GM21737 (cell line): ENCODE results near the gene CHST8.
"Not testable (repeated sequence)": the region's sequence is repeated elsewhere in the genome, so short reads cannot be mapped to it uniquely, and the experiment has no call there.

Experiments used
- ATAC-seq: cut with Tn5 transposase; IDR thresholded peaks from one replicate; pipeline ENCODE4 v1.9.1; 2021; ENCODE audit warnings: mild to moderate bottlenecking, moderate library complexity; ENCODE audit not compliant: unreplicated experiment

Gene CHST8

DNA sequence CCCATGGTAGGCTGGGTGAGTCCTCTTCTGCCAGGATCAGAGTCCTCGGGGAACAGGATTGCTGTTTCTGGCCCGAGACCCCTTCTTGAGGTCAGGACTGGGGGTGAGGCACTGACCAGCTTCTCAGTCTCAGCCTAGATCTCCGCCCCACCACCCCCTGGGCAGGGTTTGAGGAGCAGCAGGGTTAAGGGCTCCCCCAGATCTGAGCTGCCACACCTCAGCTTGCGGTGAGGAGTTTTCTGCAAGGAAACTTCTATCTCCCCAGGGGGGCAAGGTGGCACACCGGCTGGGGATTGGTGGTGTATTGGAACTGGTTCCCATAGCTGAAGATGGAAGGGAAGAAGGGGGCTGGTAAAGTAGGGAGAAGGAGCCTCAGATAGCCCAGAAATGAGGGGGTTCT, 19.5 kb downstream of the CHST8 start:
- no peak for ATAC-seq

DNA sequence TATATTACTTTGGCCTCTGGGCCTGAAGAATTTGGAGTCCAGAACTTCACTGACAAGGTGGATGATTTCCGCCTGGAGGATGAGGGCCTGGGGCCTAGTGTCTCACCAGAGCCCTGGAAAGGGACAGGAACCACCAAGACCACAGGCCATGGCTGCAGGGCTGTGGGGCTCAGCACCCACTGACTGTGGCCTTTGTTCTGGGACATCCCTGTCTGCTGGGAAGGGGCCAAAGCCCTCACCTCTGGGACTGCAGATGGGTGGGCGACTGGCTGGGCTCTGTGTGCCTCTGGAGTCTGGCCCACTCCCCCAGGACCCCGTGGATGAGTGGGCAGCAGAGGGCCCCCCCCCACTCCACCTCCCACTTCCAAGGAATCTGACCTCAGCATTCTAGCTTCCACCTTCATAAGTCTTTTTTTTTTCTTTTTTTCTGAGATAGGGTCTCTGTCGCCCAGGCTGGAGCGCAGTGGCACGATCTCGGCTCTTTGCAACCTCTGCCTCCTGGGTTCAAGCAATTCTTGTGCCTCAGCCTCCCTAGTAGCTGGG, 20.3 kb downstream of the CHST8 start:
- ATAC-seq: no peak

DNA sequence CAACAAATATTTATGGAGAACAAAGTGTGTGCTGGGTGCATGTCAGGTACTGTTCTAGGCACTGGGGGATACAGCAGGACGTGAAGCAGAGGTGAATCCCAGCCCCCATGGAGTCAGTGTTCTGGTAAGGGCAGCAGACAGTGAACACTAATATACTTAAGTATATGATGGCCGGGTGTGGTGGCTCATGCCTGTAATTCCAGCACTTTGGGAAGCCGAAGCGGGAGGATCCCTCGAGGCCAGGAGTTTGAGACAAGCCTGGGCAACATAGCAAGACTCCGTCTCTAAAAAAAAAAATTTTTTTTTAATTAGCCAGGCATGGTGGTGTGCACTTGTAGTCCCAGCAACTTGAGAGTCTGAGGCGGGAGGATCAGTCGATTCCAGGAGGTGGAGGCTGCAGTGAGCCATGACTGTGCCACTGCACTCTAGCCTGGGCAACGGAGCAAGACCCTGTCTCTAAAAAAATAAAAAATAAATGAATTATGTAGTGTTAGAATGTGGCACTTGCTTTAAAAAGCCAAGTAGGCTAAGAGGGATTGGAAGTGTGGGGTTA, 22.6 kb downstream of the CHST8 start:
- no peak for ATAC-seq

GRCh38 chr19:33646306-33646705, 24.6 kb downstream of the CHST8 start:
- no peak for ATAC-seq

GRCh38 chr19:33647146-33647545, 25.4 kb downstream of the CHST8 start:
- no peak for ATAC-seq

DNA sequence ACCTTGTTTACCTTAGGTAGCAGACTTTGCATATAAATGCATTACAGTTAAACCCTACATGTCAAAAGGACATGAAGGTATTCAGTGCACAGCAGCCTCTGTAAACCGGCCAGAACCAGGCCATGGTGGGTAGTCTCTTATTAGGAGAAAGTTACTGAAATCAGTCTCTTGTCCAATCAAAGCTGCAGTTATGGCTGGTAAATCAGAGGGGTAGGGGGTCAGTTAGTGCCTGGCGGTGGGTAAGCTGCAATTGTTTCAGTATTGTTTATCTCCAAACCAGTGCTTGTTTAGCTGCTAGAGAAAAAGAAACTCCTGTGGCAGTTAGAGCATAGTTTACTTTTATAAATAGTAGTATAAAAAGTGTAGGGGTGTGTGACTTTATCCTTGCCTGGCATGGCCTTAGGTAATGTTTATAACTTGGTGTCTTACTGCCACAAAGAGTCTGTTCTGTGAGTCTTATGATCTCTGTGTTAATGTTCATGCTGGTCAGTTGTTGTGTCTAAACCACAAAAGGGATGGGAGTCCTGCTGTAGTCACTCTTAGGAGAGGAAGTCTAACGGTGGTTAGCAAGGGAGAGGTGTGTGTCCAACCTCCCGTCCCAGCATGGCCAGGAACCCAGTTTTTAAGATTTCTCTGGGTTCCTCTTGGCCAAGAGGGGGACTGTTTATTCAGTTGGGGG, 28.0 kb downstream of the CHST8 start:
- ATAC-seq: no peak

DNA sequence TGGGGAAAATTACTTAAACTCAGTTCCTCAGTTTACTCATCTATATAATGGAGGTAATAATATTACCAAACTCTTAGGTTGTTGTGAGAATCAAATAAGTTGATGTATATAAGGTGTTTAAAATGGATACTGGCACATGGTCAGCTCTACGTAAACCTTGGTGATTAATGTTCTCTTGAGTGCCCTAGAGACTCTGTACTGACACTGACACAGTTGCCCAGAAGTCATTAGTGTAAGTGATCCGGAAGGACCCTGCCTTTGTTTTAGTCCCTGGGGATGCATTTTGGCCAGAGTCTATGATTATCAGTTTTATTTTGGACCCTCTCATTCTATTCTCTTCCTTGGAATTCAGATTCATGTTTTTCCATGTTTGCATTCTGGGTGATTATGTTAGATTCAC, 31.9 kb downstream of the CHST8 start:
- no peak for ATAC-seq

GRCh38 chr19:33654840-33655508, 33.2 kb downstream of the CHST8 start:
- ATAC-seq: no peak

DNA sequence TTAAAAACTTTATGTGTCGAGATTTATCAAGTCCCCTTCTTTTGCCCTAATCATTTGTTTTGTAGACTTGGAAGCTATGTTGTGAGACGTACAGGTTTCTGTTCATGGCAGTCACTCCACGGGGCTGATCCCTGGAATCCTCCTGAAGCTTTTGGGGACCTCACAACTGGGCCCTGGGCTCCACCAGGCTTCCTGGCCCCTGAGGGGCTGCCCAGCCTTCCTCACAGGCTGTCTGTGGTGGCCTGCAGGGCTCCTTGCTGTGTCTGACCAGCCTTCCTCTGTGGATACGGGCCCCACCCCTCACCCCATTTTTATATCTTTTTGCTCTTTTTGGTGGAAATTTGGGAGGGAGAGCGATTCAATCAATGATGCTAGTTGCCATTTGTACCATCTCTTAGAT, 38.1 kb downstream of the CHST8 start:
- ATAC-seq: no peak

DNA sequence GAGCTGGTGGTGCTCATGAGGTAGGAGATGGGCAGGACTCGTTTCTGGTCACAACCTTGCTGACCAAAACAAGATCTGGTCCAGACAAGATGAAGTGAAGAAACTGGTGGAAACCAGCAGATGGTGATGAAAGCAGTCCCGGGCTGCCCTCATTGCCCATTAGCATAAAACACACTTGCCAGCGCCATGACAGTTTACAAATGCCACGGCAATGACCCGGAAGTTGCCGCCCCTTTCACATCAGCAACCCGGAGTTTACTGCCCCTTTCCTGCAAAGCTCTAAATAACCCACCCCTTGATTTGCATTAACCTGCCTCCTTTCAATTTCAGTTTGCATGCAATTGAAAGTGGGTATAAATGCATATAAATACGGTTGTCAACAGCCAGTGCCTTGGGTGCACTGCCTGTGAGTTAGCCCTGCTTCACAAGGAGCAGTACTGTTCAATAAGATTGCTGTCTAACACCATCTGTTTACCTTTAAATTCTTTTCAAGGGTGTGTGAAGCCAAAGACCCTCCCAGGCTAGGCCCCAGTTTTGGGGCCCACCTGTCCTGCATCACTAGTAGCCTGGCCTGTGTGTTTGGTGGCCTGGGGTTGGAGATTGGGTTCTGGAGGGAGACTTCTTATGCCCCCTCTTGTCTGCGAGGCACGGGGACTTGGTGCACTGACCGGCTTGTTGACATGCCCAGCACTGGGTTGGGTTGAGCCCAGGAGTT, 38.8 kb downstream of the CHST8 start:
- no peak for ATAC-seq

DNA sequence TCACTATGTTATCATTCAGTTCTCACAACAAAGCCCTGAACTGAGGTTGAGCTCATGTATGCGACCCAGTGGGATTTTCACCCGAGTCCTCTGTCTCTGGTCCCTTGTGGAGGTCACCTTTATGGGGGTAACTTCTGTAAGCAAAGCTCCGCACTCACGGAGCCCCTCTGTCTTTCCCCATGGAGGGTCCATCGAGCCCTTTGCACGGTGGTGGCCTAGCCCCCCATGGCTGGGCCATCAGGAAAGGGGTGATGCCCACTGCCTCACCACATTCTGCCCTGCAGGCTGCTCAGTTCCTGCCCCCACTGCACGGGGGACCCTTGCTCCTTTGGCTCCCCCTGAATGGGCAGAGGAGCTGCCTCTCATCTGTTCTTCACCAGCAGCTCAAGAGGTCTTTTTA, 39.6 kb downstream of the CHST8 start:
- ATAC-seq: no peak

DNA sequence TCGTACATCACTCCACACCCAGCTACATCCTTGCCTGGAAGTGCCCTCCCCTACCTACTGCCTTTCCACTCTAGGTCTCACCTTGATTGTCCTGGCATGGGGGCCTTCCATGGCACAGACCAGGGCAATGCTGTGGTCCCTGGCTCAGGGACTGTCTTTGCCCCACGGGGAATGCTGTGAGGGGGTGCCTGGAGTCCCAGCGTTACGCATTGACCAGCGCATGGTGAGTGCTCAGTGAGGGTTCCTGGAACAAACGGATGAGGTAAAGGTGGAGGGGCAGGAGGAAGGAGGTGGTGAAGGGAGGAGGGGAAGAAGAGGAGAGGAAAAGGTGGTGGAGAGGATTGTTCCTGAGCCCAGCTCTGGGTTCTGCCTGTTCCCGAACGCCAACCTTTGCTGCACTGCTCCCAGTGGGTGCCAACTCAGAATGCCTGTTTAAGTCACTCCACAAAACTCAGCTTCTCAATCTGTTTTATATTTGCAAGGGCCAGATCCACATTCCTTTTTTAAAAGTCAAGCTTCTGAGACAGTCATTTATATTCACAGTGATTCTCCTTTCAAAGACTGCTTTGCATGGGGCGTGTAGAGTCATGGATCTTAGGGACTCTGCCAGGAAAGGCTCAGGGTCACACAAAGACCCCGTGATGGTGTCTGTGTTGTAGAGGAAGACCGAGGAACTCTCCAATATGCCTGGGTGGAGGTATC, 40.8 kb downstream of the CHST8 start:
- no peak for ATAC-seq

GRCh38 chr19:33663316-33663715, 41.6 kb downstream of the CHST8 start:
- ATAC-seq: not testable (repeated sequence)

- no peak for ATAC-seq
Observed at GRCh38 chr19:33664744-33665143, 43.0 kb downstream of the CHST8 start.

- no peak for ATAC-seq
Observed at GRCh38 chr19:33665776-33666595, 44.2 kb downstream of the CHST8 start.

GRCh38 chr19:33667141-33667650, 45.4 kb downstream of the CHST8 start:
- no peak for ATAC-seq

- no peak for ATAC-seq
Observed at GRCh38 chr19:33667881-33668280, 46.1 kb downstream of the CHST8 start.

- no peak for ATAC-seq
Observed at GRCh38 chr19:33668968-33669367, 47.2 kb downstream of the CHST8 start.

- ATAC-seq: no peak
Observed at GRCh38 chr19:33669376-33669775, 47.6 kb downstream of the CHST8 start.

DNA sequence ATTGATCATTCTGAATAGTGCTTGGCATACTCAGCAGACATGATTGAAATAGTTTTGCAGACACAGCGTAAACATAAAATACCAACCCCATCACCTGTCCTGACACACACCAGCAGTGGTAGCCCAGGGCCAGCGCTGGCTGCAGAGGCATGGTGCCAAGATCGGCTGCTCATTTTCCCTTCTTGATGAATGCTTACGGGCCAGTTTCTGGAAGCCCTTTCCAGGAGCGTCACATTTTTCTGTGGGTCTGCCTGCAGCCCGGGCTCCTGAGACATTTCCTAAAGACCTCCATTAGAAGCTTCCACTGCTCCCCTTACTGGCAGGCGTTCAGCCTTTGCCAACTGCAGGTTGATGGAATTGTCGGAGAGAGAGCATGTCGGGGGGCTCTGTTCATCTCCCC, 48.6 kb downstream of the CHST8 start:
- no peak for ATAC-seq
